Activated T-cell treated with anti-CD3 and anti-CD28 coated beads for 48 hours (primary cell): ENCODE measurements around the gene MSMB.

Experiments
- DNase-seq: peaks from one replicate; pipeline ENCODE4 v3.0.0-alpha.2; 2020; ENCODE audit warnings: low read depth

The MSMB gene

DNA sequence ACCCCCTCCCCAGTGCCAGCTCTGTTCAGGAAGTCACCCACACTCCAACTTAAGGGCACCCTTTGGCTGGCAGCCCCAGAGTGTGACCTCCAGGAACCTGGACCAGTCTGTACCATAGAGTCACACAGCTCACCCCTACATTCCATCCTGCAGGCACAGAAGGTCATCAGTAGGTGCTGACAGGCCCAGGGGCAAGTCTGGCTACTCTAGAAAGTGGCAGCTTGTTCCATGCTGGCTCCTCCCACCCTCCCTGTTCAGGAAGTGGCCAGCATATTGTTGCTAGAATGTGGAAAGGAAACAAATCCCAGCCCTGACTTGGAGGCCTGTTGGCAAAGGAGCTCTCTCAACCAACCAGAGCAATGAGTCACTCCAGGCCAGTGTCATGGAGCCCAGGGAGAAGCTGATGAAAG, 12.5 kb downstream of the MSMB start:
- DNase-seq = no peak

DNA sequence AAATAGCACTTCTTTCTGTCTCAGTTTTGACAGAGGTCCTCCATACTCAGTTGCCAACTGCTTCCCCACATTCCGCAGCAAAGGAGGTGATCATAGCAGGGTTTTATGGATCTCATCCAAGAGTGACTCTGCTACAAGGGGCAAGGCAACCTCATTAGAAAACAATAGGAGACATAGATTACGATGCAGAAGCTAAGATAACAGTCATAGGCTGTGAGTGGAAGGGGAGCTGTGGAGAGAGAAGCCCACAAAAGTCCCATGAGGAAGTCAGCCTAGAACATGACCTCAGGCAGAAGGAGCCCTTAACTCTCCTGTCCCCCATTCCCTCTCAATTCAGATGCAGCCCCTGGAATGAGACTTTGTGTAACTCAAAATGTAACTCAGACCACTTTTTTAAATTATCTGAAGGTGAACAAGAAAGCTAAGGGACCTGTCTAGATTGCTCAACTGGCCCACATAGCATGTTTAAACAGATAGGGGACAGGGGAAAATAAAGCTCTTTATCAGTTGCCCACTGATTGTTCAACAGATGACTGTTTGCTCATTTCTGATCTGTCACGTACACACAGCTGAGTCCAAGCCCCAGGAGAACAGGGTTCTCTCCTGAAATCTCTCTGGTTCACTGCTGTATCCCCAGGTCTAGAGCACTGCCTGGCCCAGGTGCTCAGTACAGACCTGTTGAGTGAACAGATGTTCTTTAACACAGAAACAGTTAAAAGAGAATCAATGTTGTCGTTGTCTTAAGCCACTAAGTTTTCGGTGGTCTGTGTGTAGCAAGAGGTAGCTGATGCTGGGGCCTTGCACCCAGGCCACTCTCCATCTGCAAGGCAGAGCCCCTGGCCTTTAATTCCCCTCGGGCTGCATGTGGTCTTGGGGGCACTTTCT, 14.2 kb downstream of the MSMB start:
- DNase-seq = no peak

DNA sequence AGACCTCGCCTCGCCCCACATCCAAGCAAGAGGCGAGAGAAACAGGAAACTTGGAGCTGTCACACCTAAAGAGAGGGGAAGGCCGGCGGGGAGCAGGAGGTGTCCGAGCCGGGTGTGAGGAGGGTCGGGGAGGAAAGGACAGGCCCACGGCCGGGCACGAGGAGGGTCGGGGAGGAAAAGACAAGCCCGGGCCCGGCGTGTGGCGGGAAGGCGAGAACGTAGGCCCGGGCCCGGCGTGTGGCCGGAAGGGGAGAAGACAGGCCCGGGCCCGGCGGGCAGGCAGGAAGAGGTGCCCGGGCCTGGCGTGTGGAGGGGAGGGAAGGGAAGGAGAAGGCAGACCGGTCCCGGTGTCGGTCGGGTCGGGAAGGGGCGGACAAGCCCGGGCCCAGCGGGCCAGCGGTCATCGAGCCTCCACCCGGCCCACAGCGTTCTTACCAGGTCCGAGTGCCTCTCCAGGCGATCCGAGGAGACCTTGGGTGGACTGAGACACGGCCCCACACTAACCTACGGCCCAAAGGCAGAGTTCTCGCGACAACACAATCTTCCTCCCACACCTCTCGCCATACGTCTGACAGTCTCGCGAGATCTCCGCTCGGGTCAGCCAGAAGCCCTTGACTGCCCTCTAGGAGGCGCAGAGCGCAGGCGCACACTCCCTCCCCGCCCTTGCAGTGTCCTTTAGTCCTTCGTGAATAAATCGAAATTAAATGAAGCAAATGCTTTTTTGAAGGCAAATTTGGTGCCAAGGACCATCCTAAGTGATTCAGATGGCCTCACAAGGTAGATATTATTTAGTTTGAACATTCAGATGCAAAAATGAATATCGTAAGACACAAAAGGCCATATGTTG, 15.8 kb downstream of the MSMB start, which contains the start of gene NCOA4:
Gene NCOA4 (minus strand): TSS at position 533 of the 847 bp plus-strand sequence. CDS start 13,943 bp downstream, outside the sequence.
- DNase-seq = peak; percentile 89

DNA sequence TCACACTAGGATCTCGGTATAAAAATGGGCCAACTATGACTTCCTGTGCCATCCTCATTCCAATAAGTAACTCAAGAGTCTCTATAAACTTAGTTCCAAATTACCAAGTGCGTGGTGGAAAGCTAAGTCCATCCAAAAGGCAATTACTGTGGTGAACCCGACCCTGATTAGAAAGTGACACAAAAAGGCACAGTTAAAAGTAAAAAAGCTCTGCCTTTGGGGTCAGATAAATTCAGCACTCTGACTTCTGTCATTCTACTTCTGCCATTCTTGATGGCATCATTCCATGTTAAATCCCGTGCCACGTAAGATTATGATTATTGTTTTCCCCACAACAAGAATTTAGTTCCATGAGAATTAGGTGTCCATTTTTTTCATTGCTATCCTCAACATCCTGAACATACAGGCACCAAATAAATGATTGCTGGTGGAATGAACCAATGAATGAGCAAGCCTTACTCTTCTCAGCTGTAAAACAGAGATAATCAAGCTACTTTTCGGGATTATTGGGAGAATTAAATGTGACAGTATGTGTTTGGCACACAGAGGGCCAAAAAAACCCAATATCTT, 16.5 kb downstream of the MSMB start:
- no peak for DNase-seq

DNA sequence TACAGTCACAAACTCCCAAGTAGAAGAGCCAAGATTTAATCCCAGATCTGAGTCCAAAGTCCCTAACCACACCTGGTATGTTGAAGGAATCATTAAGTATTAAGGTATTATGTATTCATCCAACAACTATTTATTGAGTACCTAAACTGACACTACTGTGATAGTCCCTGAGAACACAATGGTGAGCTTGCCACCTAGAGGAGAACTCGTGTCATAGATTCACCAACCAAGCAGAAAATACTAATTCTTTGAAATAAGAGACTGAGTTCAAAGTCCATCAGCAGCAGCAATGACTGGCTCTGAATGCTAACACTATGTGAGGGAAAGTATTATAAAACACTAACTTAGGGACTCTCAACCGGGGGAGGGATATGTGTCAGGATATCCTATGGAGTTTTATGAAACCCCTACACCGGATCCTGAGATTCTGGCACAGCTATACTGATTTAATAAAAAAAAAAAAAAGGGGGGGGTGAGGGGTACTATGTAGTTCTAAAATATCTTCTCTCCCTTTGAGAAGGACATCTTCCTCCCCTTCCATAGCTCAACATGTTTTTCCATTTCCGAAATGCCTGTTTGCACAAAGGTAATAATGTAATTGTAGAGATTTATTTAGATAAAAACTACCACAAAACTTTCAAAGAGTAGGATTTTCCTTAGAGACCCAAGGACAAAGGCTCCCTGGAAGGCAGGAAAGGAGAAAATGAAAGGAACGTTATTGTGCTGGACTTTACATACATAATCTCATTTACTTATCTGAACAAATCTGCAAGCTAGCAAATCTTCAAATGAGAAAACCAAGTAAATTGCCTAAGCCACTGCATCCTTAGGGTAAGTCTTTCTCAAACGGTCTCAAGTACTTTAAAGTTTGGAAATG, 17.2 kb downstream of the MSMB start:
- no peak for DNase-seq

DNA sequence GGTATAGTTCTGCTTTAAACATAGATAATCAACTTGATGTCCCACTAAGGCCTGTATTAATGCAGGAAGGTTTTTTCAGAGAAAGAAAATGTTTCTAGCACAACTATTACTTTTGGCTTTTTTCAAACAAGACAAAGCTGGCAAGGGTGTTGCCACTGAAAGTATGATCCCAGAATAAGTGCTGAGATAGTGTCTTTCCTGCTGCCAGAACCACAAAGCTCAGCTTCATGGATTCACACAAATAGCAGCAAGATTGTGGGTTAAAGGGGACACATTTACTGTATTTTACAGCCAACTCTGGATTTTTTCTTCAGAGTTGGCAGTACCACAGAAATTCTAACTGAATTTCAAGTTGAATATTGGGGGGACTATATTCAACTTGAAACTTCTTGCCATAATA, 20.0 kb downstream of the MSMB start:
- DNase-seq = no peak

DNA sequence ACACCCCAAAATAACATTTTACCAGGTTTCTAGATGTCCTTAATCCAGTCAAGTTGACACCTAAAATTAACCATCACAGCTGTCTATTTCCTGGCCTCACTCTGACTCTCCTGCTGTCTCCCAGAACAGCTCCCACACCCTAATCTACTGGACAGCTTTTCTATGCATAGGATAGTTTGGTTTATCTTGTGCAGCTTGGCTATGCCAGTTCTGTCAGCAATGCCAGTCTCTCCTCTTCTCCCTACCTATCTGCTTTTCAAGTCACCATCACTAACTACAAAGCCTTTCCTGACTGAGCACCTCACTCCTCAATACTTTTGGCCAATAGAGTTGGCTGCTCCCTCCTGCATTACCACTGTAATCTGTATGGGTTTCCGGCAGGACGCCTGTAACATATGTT, 20.7 kb downstream of the MSMB start:
- DNase-seq = no peak

DNA sequence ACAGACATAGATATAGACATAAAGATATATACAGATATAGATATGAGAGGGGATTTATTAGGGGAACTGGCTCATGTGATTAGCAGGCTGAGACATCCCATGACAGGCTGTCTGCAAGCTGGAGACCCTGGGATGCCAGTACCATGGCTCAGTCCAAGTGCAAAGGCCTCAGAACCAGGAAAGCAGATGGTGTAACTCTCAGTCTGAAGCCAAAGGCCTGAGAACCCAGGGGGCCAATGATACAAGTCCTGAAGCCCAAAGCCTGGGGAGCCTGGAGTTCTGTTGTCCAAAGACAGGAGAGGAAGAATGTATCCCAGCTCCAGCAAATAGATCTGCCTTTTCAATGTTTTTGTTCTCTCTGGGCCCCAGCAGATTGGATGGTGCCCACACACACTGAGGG, 21.1 kb downstream of the MSMB start:
- no peak for DNase-seq

DNA sequence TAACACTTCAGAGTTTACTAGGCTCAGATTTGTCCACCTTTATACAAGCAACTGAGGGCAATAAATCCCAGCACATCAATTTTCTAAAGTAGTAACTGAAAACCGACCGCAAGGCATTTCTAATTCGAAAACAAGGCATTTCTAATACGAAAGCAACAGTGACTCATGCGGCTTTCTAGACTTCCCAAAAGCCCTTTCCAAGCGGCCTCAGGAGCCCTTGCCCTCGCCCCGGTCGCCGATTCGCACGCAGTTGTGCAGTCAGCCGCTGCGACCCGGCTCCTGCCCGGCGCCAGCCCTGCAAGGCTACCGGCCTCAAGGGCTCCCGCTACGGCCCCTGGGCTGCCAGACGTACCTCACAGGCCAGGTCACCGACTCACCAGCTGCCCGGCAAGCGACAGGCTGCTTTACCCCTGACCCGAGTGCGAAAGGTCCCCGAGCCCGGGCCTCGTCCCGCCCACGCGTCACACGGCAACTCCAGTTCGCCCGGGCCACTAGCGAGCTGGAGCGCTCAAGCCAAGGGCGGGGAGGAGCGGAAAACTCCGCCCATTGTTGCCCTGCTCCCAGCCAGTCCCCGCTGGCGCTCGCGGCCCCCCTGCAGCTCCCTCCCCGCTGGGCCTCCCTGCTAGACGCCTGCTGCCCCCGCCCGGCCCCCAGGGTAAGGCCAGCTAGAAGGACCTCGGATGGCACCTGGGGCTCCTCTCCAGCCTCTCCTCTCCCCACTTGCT, 22.9 kb downstream of the MSMB start:
- peak; percentile 82 for DNase-seq

DNA sequence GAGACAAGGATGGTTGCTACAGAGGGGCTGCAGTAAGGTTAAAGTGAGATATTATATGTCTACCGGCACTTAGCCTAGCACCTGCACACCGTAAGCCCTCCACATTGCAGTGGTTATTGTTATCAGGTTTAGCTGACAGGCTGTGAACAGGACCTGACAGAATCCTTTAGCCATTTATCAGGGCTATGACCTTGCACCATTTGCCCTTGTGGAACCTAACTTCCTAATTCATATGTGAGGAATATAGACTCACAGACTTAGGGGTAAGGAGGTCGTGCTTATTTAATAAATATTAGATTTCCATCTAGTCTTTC, 25.8 kb downstream of the MSMB start:
- DNase-seq = no peak

DNA sequence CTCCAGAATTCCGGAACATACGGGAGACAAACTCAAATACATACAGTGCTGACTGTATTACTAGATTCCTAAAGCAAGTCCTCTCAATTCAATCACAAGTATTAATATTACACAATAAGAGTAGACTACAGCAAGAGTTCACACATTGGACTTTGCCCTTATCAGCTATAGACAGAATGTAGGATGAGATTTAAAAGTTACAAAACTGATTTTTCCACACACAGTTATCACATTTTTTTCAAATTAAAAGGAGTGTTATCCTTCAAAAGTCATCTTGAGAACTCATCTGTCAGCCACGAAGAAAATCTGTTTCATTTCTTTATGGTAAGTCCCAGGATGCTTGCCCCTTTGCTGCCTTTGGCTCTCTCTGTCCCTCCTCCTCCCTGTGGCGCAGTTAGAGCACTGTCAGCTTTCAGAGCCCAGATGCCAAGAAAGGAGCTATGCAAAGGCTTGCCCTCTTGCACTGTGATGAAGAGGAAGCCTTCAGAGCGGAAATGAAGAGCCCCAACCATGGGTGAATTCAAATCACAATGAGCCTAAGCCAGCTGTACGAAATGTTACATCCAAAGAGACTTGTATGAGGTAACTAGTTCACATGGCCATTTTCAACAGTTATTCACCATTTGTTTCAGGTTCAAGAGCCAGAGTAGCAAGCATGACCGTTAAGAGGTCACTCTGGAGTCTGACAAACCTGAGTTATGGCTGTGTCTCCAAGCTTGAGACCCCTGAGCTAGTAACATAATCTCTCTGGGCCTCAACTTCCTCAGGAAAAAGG, 26.3 kb downstream of the MSMB start:
- DNase-seq = no peak

DNA sequence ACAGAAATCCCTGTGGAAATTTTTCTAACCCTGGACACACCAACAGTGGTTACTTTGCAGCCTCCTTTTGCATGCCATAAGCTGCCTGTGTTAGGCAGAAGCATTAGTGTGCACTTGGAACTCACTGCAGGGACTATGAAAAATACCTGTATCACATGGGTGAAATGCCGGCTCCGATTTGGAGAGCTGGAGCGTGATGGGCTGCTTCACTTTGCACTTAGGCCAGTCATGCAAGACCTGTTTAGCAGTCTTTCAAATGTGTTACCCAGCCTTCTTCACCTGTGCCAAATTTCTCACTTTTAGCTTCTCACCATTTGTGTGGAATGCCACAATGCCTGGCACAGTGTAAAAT, 26.9 kb downstream of the MSMB start:
- DNase-seq = no peak

DNA sequence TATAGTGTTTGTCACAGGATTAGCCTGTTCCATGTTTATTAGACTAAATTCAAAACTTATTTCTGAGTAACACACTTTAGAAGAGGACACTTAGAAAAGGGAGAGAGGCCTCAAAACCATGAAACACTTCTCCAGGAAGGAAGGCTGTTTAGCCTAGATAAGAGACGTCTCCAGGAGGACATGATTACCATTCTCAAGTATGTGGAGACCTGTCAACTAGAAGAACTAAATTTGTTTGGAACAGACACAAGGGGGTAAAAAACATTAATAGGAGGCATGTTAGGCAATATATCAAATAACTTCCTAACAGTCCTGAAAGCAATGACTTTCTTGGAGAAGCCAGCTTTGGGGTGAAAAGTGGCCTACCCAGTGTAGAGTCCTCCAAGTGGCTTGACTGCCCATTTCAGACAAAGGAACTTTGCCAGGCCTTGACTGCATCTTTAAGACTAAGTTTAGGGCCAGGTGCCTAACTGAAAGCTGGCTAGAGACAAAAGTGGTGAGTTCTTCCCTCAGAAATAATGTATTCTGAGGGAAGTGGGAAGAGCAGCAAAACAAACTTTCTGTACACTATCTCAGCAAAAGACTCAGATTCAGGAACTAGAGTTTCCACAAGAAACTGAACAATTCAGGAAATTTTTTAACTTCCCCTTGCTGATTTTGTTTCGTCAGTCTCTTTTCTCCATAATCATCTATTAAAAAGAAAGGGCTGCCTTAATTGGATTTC, 27.5 kb downstream of the MSMB start:
- no peak for DNase-seq

DNA sequence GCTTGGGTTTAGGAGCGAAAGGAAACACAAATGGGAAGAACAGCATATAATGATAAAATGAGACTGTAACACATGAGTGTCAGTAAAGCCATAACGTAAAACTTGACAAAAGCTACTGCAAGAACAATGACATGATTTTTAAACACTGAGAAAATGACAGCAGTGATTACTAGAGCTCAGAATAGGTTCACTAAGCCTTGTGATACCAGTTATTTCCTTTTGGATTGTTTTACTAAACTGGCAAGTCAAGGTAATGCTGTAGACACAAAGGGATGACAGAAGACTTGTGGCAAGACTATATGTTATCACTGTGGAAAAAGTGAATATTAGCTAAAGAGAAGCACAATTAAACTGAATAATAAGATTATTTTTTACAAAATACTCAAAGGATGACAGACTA, 28.3 kb downstream of the MSMB start:
- no peak for DNase-seq

DNA sequence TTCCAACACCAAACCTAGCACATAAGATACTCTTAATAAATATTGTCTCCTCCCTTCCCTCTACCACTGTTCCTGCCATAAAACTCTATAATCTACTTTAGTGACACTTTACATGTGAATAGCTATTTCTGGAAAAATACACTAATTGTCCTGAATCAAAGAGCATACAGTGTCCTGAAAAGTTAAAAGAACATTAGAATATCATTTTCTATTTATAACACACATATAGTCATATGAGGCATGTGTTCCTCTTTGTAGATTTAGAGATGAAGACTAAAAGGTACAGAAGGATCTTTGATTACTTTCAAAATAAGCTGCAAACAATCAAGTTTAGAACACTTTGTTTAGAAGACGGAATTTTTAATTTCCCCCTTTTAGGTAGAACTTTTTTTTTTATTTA, 29.3 kb downstream of the MSMB start:
- no peak for DNase-seq

DNA sequence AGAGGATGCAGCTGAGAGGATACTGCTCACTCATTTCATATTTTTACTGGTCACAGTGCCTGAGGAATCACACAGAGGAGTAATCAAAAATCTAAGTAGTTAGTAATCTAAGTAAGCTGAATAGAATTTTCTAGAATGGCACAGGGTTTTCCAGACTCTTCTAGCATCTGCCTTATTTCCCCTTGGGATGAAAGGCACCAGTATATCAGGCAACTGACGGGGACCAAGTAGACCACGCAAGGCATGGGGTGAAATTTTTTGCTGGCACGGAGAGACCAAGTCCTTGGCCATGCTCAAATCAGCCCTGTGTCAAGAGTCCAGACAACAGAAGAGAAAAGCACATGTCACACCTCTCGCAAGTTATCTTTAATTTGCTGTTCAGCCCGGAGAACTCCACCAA, 29.9 kb downstream of the MSMB start:
- DNase-seq = no peak

DNA sequence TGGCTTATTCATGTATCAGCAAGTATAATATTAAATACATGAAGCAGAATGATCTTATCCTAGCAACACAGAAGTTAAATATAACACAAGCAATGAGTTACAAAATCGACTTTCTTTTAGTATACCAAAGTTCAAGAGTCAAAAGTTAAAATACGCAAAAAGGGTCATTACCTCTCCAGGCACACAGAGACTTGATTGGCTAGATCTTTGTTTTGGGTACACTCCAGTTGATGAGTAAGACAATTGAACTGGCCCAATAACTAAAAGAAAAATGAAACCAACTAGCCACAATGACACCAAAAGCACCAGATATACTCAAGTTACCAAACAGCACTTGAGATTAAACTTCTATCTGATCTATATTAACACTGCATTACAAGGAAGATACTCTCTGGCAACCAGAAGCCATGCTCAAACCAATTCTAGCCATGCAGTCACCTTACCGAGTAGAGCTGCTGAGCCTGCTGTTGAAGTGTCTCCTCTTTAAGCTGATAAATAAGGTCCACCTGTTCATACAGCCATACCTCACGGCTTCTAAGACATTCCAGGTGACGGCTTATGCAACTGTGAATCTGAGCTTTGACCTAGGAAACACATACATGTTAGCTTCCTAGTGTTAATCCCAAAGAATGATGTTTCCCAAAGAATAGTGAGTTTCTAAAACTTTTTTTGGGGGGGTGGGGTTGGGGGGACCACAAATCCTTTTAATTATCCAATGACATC, 31.2 kb downstream of the MSMB start:
- no peak for DNase-seq

DNA sequence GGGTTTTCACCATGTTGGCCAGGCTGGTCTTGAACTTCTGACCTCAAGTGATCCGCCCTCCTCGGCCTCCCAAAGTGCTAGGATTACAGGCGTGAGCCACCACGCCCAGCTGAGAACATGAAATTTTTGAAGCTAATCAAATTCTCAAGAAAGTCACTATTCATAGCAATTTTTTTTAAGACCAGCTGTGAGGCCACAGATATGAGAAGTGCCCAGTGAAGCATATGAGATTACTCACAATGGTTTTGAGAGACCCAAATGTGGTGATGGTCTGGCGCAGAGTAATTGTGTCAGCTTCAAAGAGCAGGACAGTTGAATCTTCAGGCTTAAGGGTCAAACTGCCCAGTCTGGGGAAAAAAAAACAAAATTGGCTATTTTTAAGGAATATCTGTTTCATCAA, 31.9 kb downstream of the MSMB start:
- DNase-seq = no peak

DNA sequence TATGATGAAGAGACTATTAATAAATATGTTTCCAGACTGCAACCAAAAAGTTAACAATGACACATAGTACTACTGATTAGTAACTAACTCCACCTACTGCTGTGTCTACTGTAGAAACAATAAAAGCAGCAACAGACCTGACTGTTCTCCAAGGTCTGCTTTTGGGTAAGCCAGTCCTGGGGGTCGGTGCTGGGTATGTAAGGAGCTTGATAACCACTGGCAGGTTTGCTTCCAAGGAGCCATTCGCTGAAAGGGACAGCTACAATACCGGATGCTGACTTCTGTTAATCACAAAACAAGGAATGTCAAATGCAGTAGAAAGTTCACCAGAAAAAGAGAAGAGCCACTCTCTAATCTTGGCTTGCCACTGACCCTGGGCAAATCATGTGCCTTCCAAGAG, 33.3 kb downstream of the MSMB start:
- DNase-seq = no peak
